Measurements from ENCODE around the gene FGD5. TPM values are rescaled to one million over a fixed set of nuclear protein-coding genes. Genes with fewer than 3 reads are reported as not detected.

Gene FGD5
- total and polyA plus RNA-seq, 9 of the 15 experiments (the other 6 are each of a cell fraction or from before 2014, with no cell fraction given), result 0.18 TPM; not detected in 8

DNA sequence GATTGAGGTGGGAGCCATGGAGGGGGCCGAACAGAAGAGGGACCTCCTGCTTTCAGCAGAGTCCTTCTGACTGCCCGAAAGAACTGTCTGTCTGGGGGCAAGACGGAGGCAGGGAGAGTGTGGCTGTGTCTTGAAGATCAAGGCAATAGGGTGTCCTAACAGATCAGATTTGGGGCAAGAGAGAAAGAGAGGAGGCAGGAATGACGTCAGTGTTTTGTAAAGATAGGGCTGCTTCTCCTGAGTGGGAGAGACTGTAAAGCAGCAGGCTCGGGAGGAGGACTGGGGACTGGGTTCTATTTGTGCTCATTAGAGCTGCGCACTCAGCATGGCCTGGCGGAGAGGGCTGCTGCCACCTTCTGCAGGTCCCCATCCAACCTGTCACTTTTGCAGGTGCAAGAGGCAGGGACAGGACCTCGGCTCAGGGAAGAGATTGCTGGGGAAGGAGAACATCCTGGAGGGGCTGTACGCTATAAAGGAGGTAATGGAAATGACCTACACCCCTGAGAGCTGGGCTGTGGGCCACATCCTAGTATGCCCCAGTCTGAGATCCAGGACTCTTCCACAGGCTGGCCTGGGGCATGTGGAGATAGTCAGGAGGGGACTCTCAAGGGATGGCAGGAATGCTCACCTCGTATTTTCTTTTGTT is 29.0 kb upstream of the FGD5 start:
- TF ChIP-seq, protein P1, sequence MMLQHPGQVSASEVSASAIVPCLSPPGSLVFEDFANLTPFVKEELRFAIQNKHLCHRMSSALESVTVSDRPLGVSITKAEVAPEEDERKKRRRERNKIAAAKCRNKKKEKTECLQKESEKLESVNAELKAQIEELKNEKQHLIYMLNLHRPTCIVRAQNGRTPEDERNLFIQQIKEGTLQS (IDR thresholded peaks at IDR 0.05), result peak; percentile 70
- TF ChIP-seq, protein P1 (CRISPR knock-in tag; conservative IDR thresholded peaks at IDR 0.05), result no peak
- peak; percentile 67; the same call in 1 of the 2 replicates for TF ChIP-seq JUNB (CRISPR knock-in tag; conservative IDR thresholded peaks at IDR 0.05)
- TF ChIP-seq JUND (IDR thresholded peaks at IDR 0.05; ENCODE audit: borderline replicate concordance, low read depth, low read length), result peak; percentile 64
- peak; percentile 59; the same call in 1 of the 3 replicates for TF ChIP-seq JUND (tag; IDR thresholded peaks at IDR 0.05; ENCODE audit: borderline replicate concordance, low read depth, low read length)
- no peak for TF ChIP-seq ATF1 (CRISPR knock-in tag; IDR thresholded peaks at IDR 0.05)
- peak; percentile 17; the same call in 1 of the 2 replicates for TF ChIP-seq ATF1 (tag; IDR thresholded peaks at IDR 0.05)
- TF ChIP-seq BCL6 (CRISPR knock-in tag; IDR thresholded peaks at IDR 0.05), result no peak
- TF ChIP-seq PHF21A (IDR thresholded peaks at IDR 0.05; ENCODE audit: borderline replicate concordance, low read depth), result no peak
- no peak for TF ChIP-seq ZNF699 (CRISPR knock-in tag; IDR thresholded peaks at IDR 0.05; ENCODE audit: insufficient replicate concordance)
- no peak for TF ChIP-seq ETV6 (IDR thresholded peaks at IDR 0.05; ENCODE audit: borderline replicate concordance in 1 of 2, low read depth in 2 of 2, low read length in 1 of 2)
- no peak for TF ChIP-seq ETV6 (CRISPR knock-in tag; IDR thresholded peaks at IDR 0.05; ENCODE audit: borderline replicate concordance)
- peak; percentile 92 for TF ChIP-seq ATF7 (IDR thresholded peaks at IDR 0.05)
- H3K9me3 ChIP-seq (replicated peaks; ENCODE audit: control insufficient read depth, insufficient read depth, low read depth, low read length), result no peaks in the 10 kb centered on the region
- H3K27me3 ChIP-seq (ENCODE audit: control insufficient read depth in 2 of 2, insufficient read depth in 2 of 2, low read length in 2 of 2), result peaks cover 22 to 68% of the 10 kb centered on the region in 2 experiments; a peak in 4 of 5 replicates
- no peak overlapping the region for H3K4me2 ChIP-seq (ENCODE audit: insufficient read depth, low read length)
- H4K20me1 ChIP-seq (replicated peaks; ENCODE audit: control insufficient read depth, insufficient read depth, low read length), result peaks cover 9% of the 10 kb centered on the region; the same call in 1 of the 2 replicates
- DNase-seq (ENCODE audit: extremely low read depth in 1 of 4, low spot score in 3 of 4), result no peak
- WGBS (ENCODE audit: insufficient coverage, low coverage, missing lambda C conversion rate), result 1% methylated on average over 10 of the region's 10 CpGs
- no peak overlapping the region for H2AFZ ChIP-seq (ENCODE audit: low read depth, low read length)
- intact Hi-C loops (cut with micrococcal nuclease) (loop anchor here (5.0 kb wide), 1 partner anchor 73 kb away; no protein-coding TSS in a partner anchor), in situ Hi-C loops (cut with MboI) (no loop called here)
- peak; percentile 20; the same call in 2 of the 3 replicates for ATAC-seq
- H3K9ac ChIP-seq (ENCODE audit: insufficient read depth in 1 of 2, low read depth in 2 of 2, low read length in 2 of 2), result no peak overlapping the region
- peak; percentile 52 for FAIRE-seq
- H3K79me2 ChIP-seq (ENCODE audit: control insufficient read depth, insufficient read depth, low read length), result no peaks in the 10 kb centered on the region
- CTCF ChIA-PET (ENCODE audit: low intra/inter-chr PET ratio), result interaction anchor here (3.3 kb wide), 1 partner anchor 131 kb away, joined by 20 read pairs; no protein-coding TSS in a partner anchor
- H3K4me3 ChIP-seq, result no peak overlapping the region
- no peaks in the 10 kb centered on the region for H3K36me3 ChIP-seq (ENCODE audit: control insufficient read depth, insufficient read depth, low read length)
- no TSS peak for BruUV-seq (replicated peaks)
- no peaks in the 10 kb centered on the region; a peak in 2 of 5 replicates for H3K4me1 ChIP-seq (replicated peaks in 1 of 2; ENCODE audit: control insufficient read depth in 2 of 2, insufficient read depth in 2 of 2, low read length in 2 of 2)
- POLR2A ChIA-PET, result interaction anchor here (0.7 kb wide), 1 partner anchor 42 kb away, joined by 3 read pairs; no protein-coding TSS in a partner anchor
- no peaks in the 10 kb centered on the region for H3K9me1 ChIP-seq (ENCODE audit: control insufficient read depth, insufficient read depth, low read length)
- no peak overlapping the region for H3K27ac ChIP-seq (ENCODE audit: extremely low read depth, low read depth, low read length)

Data from K562 (cell line).